Progenitor cell of endocrine pancreas (in vitro differentiated cells): ENCODE data around the gene CHST15. TPM values are rescaled to one million over a fixed set of nuclear protein-coding genes. Genes with fewer than 3 reads are reported as not detected.

Source experiments
- DNase-seq: peaks from one replicate; pipeline ENCODE4 v3.0.0; 2021; ENCODE audit warnings: low spot score; ENCODE audit not compliant: unreplicated experiment
- H3K27ac Mint-ChIP-seq: 2 replicates; pipeline ENCODE4 v1.8.0; 2021; ENCODE audit warnings: mild to moderate bottlenecking, moderate library complexity, mixed read lengths
- H3K27me3 Mint-ChIP-seq: 2 replicates; pipeline ENCODE4 v1.8.0; 2021; ENCODE audit warnings: mixed read lengths
- H3K36me3 Mint-ChIP-seq: 2 replicates; pipeline ENCODE4 v1.8.0; 2022; ENCODE audit warnings: mixed read lengths; ENCODE audit not compliant: insufficient read depth
- H3K4me1 Mint-ChIP-seq: 2 replicates; pipeline ENCODE4 v1.8.0; 2021; ENCODE audit warnings: low read depth, mixed read lengths
- H3K4me3 Mint-ChIP-seq: 2 replicates; pipeline ENCODE4 v1.8.0; 2021; ENCODE audit warnings: low read depth, mild to moderate bottlenecking, moderate library complexity, mixed read lengths
- H3K9me3 Mint-ChIP-seq: 2 replicates; pipeline ENCODE4 v1.8.0; 2021; ENCODE audit warnings: low read depth, mixed read lengths
- total RNA-seq: library from RNA; stranded (reverse); gene quantifications from 2 replicates; pipeline ENCODE4 v1.2.1, GENCODE V29; 2021
- TF ChIP-seq, protein P1 (sequence below): fragments of 200-600 bp; sonication (generic); IDR thresholded peaks from one replicate; pipeline ENCODE4 v1.5.0; 2021; ENCODE audit warnings: antibody characterized with exemption, mild to moderate bottlenecking; ENCODE audit not compliant: unreplicated experiment

Gene CHST15
- total RNA-seq, 1 donor from 2014 or later = 7.9 TPM

DNA sequence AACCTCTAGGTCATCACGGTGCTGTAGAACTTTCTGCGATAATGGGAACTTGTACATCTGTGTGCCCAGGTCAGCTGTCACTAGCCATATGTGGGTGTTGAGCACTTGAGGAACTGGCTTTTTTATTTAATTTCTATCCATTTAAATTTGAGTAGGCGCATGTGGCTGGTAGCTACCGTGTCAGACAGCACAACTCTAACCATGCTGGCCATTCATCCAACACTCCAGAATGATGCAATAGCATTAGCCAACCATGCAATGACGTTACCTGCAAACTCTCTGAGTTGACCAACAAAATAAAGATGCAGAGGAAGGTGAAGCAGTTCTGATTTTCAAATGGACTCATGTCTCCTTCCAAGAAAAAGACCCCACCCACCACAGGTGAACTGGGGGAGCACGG is 24.4 kb upstream of the CHST15 start:
- peaks cover 21% of the 10 kb centered on the region for H3K27me3 Mint-ChIP-seq
- TF ChIP-seq, protein P1, sequence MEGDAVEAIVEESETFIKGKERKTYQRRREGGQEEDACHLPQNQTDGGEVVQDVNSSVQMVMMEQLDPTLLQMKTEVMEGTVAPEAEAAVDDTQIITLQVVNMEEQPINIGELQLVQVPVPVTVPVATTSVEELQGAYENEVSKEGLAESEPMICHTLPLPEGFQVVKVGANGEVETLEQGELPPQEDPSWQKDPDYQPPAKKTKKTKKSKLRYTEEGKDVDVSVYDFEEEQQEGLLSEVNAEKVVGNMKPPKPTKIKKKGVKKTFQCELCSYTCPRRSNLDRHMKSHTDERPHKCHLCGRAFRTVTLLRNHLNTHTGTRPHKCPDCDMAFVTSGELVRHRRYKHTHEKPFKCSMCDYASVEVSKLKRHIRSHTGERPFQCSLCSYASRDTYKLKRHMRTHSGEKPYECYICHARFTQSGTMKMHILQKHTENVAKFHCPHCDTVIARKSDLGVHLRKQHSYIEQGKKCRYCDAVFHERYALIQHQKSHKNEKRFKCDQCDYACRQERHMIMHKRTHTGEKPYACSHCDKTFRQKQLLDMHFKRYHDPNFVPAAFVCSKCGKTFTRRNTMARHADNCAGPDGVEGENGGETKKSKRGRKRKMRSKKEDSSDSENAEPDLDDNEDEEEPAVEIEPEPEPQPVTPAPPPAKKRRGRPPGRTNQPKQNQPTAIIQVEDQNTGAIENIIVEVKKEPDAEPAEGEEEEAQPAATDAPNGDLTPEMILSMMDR = no peak
- no peak overlapping the region for H3K27ac Mint-ChIP-seq
- no peak for DNase-seq
- no peak overlapping the region for H3K4me3 Mint-ChIP-seq
- H3K9me3 Mint-ChIP-seq = no peaks in the 10 kb centered on the region
- H3K36me3 Mint-ChIP-seq = no peaks in the 10 kb centered on the region
- H3K4me1 Mint-ChIP-seq = no peaks in the 10 kb centered on the region

DNA sequence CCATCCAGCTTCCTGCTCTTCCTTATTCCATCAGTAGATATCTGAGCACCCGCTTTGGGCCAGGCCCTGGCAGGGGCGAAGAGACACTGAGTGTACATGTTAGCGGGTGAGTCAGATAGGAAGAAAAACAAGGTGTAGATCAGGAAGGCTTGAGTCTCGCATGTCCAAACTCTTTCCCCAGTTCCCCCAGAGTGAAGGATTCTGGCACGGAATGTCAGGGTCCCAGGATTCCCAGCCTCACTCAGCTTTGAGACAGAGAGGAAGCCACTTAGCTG is 24.1 kb upstream of the CHST15 start:
- H3K36me3 Mint-ChIP-seq = no peaks in the 10 kb centered on the region
- peaks cover 21% of the 10 kb centered on the region for H3K27me3 Mint-ChIP-seq
- no peak overlapping the region for H3K4me3 Mint-ChIP-seq
- H3K27ac Mint-ChIP-seq = no peak overlapping the region
- no peaks in the 10 kb centered on the region for H3K9me3 Mint-ChIP-seq
- TF ChIP-seq, protein P1 = no peak
- DNase-seq = no peak
- no peaks in the 10 kb centered on the region for H3K4me1 Mint-ChIP-seq

DNA sequence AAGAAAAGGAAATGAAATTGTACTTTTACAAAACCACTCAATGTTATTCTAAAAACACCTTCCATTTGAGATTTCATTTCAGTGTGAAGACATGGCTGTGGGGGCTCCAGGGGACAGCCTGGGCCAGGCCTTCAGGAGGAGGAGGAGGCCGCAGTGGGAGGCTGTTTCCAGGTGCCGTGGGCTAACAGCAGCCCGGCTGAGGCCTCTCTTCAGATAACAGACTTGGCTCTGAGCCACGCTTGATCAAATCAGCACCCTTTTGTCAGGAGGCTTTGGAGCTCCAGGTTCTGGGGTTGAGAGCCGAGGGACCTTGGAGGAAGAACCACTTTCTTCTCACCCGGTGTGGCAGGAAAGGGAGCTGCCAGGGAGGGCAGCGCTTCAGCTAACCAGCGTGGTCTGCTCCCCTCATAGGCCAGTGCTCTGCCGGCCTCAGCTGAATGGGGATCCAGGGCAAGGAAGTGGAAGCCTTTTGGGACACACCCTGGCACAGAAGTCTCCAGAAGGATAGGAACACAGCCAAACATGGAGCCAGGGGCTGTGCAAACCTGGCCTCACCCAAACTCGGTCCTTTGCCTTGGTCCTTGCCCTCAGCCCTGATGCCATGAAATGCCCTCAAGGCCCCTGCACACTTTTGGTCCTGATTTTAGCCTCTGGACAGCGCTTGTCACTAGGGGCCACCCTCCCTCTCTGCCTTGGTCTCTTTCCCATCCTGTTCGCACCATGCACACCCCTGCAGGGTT is 23.5 kb upstream of the CHST15 start:
- no peak for DNase-seq
- no peaks in the 10 kb centered on the region for H3K9me3 Mint-ChIP-seq
- no peak overlapping the region for H3K27ac Mint-ChIP-seq
- H3K4me1 Mint-ChIP-seq = no peaks in the 10 kb centered on the region
- peaks cover 23% of the 10 kb centered on the region for H3K27me3 Mint-ChIP-seq
- H3K36me3 Mint-ChIP-seq = no peaks in the 10 kb centered on the region
- H3K4me3 Mint-ChIP-seq = no peak overlapping the region
- TF ChIP-seq, protein P1 = no peak

DNA sequence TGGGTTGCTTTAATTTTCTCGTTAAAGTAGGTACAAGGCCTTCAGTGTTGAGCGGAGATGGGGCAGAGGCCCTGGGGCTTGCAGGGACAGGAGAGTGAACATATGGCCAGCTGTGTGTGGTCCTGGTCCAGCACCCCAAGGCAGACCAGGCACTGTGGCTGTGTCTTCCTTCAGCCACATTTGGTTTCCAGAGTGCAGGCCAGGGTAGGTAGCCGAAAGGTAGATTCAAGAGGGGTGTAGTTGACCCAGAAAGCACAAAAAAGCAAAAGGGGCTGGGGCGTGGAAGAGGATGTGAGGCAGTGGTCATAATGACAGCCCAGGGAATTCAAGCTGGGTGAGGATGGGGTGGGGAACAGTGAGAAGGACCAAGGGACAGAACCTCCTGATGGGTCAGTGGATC is 21.3 kb upstream of the CHST15 start:
- H3K4me1 Mint-ChIP-seq = no peaks in the 10 kb centered on the region
- H3K27ac Mint-ChIP-seq = no peak overlapping the region
- H3K4me3 Mint-ChIP-seq = no peak overlapping the region
- no peak for DNase-seq
- TF ChIP-seq, protein P1 = no peak
- peaks cover 24% of the 10 kb centered on the region for H3K27me3 Mint-ChIP-seq
- H3K36me3 Mint-ChIP-seq = no peaks in the 10 kb centered on the region
- no peaks in the 10 kb centered on the region for H3K9me3 Mint-ChIP-seq

DNA sequence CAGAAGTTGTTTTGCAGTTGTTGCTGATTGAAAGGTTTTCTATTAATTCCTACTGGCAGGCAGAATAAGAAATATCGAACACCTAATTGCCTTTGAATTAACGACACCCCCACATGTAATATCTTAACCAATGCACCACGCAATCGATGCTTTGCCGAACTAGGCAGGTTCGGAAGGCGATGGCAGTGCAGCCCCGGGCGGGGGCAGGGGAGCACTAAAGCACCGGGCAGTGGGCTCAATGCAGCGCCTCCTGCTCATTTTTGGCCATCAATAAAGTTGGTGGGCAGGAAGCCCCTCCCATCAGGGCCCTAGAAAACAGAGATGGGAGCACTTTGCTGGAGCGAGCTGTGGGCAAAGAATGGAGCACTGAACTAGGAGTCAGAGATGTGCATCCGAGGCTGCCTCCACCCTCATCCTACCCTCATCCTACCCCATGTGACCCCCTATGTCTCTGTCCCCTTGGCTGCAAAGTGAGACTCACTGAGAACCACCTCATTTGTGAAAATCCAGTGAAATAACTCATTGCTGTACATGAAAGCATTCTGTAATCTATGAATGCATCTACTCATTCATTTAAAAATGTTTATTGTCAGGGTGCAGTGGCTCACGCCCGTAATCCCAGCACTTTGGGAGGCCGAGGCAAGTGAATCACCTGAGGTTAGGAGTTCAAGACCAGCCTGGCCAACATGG is 19.6 kb upstream of the CHST15 start:
- TF ChIP-seq, protein P1 = no peak
- Mint-ChIP-seq H3K9me3 (no peaks in the 10 kb centered on the region), H3K27me3 (peaks cover 31% of the 10 kb centered on the region), H3K36me3 (no peaks in the 10 kb centered on the region), H3K4me3 (no peak overlapping the region), H3K27ac (no peak overlapping the region), H3K4me1 (no peaks in the 10 kb centered on the region)
- DNase-seq = no peak
